Endothelial cell of umbilical vein (primary cell): ENCODE data around the gene DYRK1B.

Experiments
- CTCF ChIP-seq, 2 donors: IDR thresholded peaks; 1 replicate in 1 of 2; 2 replicates in 1 of 2; pipeline ENCODE4 v1.5.1; 2011; ENCODE audit warnings: low read length in 2 of 2, mild to moderate bottlenecking in 2 of 2, moderate library complexity in 2 of 2, control low read depth in 1 of 2, inconsistent platforms in 1 of 2, low read depth in 1 of 2; ENCODE audit not compliant: insufficient read depth in 1 of 2; ENCODE audit errors: extremely low read depth in 1 of 2
- POLR2A ChIP-seq: IDR thresholded peaks from 2 replicates; pipeline ENCODE4 v1.6.1; 2012; ENCODE audit warnings: low read depth, mild to moderate bottlenecking, control low read depth, low read length

GRCh38 chr19:39802958-39803357, 31.0 kb downstream of the DYRK1B start:
- TF ChIP-seq CTCF (IDR thresholded peaks at IDR 0.05; ENCODE audit: extremely low read depth in 1 of 2, insufficient read depth in 1 of 2, low read depth in 1 of 2, low read length in 2 of 2) (no peak), POLR2A (no peak)
